Heart left ventricle (tissue), 16 donors: ENCODE data around the gene KIF16B. TPM values are rescaled to one million over a fixed set of nuclear protein-coding genes. Genes with fewer than 3 reads are reported as not detected.

Experiments
- ATAC-seq, 4 donors: fragments of 200-7000 bp; cut with Tn5 transposase; one replicate each; pipeline ENCODE4 v1.9.1; 2020 to 2022; ENCODE audit warnings: moderate library complexity in 4 of 4, mild to moderate bottlenecking in 3 of 4, moderate number of reproducible peaks in 1 of 4
- DNase-seq, 5 donors: peaks; one replicate each; pipeline ENCODE4 v3.0.0-alpha.2; 2020
- H3K27ac ChIP-seq, 12 donors: fragments of 200-600 bp; sonication (generic) in 4 of 12; one replicate each; pipeline versions ENCODE4 v1.5.0 to v1.8.0; 2016 to 2022; ENCODE audit warnings: mild to moderate bottlenecking in 2 of 12
- H3K27me3 ChIP-seq, 9 donors: fragments of 200-600 bp; sonication (generic) in 2 of 9; one replicate each; pipeline versions ENCODE4 v1.5.1 to v1.8.0; 2016 to 2022; ENCODE audit warnings: mild to moderate bottlenecking in 3 of 9
- H3K36me3 ChIP-seq, 9 donors: fragments of 200-600 bp; sonication (generic) in 2 of 9; one replicate each; pipeline versions ENCODE4 v1.5.0 to v1.8.0; 2018 to 2022; ENCODE audit warnings: mild to moderate bottlenecking in 2 of 9
- H3K4me1 ChIP-seq, 12 donors: fragments of 200-600 bp; sonication (generic) in 4 of 12; one replicate each; pipeline versions ENCODE4 v1.5.0 to v1.8.0; 2016 to 2022; ENCODE audit warnings: mild to moderate bottlenecking in 3 of 12
- H3K4me3 ChIP-seq, 12 donors: fragments of 200-600 bp; sonication (generic) in 4 of 12; one replicate each; pipeline versions ENCODE4 v1.5.0 to v1.8.0; 2017 to 2022; ENCODE audit warnings: mild to moderate bottlenecking in 9 of 12, moderate library complexity in 4 of 12
- H3K9me3 ChIP-seq, 12 donors: fragments of 200-600 bp; sonication (generic) in 4 of 12; one replicate each; pipeline versions ENCODE4 v1.5.0 to v1.8.0; 2016 to 2022; ENCODE audit warnings: mild to moderate bottlenecking in 1 of 12
- CTCF ChIP-seq, 12 donors: fragments of 200-600 bp; sonication (generic) in 4 of 12; IDR thresholded peaks; one replicate each; pipeline versions ENCODE4 v1.5.0 to v1.8.0; 2018 to 2022; ENCODE audit warnings: antibody characterized with exemption in 12 of 12, mild to moderate bottlenecking in 5 of 12
- POLR2A ChIP-seq, 2 donors: fragments of 450-650 bp; IDR thresholded peaks; one replicate each; pipeline ENCODE4 v1.6.1; 2017; ENCODE audit warnings: antibody characterized with exemption in 2 of 2, mild to moderate bottlenecking in 2 of 2, moderate library complexity in 2 of 2
- WGBS, 4 donors: extraction: QIAGEN DNeasy Blood & Tissue Kit in 2 of 4; methylation state at CpG; one replicate each; pipeline versions ENCODE4 v1.1.5 to v1.1.7; 2013 to 2018; 5-methylcytosine and 5-hydroxymethylcytosine counted together
- intact Hi-C, 10 donors: fragments of 100-400 bp; cut with DNase I; formaldehyde crosslinking; loops; one replicate each; pipeline versions ENCODE4 v1.11.1 to v1.14.2; 2022
- polyA plus RNA-seq, 2 donors: library from polyadenylated mRNA; stranded (reverse); fragments of 200-250 nt; gene quantifications; one replicate each; pipeline ENCODE4 v1.2.3, GENCODE V29; 2013
- total RNA-seq, 9 donors: library from RNA; depleted of rRNA in 2 of 9; stranded (reverse); fragments of >200 nt in 2 of 9; fragmentation: NEBNext Ultra II Directional in 3 of 9; extraction: Animal tissue kit (Norgen Biotek cat#: 25700) in 3 of 9; gene quantifications; one replicate each; pipeline versions ENCODE4 v1.1.0 to v1.2.4, GENCODE V29; 2016 to 2023
- donor health status: ischemic (EF 13 %, LVEDD 7.1; RV severe dilation, severe dysfunction).
- donor health status: healthy with polysubstance abuse.
- donor health status: DM: no; HTN: yes; CAD: no.
- donor health status: DM: no; HTN: no; CAD: no.
- donor health status: ischemic (EF 25% LVEDD 6.9; RV normal size, moderate dysfunction).
- donor health status: ischemic (EF 25% LVEDD 5.7; RV mildly dilated, moderate dysfunction).
- donor health status: healthy.
- donor health status: DM: yes; HTN: yes; CAD: no.
- donor health status: ischemic (EF 35%, LVEDD 5.7; RV mildly dilated, moderate dysfunction).
- donor health status: nonischemic (EF 11% LVEDD 7.7; RV severe dilation, severe dysfunction).
- donor health status: DM: yes; HTN: yes; CAD: no.
- donor health status: PGD.
- donor health status: ischemic (EF 29% LVEDD 5.4; RV normal size, mild dysfunction).
- donor health status: nonischemic (EF 23%, LVEDD 6.1; RV moderate dilation, normal function).

KIF16B gene
- total and polyA plus RNA-seq, 11 donors, result 8.8 to 31.8 (median 17.8) TPM

DNA sequence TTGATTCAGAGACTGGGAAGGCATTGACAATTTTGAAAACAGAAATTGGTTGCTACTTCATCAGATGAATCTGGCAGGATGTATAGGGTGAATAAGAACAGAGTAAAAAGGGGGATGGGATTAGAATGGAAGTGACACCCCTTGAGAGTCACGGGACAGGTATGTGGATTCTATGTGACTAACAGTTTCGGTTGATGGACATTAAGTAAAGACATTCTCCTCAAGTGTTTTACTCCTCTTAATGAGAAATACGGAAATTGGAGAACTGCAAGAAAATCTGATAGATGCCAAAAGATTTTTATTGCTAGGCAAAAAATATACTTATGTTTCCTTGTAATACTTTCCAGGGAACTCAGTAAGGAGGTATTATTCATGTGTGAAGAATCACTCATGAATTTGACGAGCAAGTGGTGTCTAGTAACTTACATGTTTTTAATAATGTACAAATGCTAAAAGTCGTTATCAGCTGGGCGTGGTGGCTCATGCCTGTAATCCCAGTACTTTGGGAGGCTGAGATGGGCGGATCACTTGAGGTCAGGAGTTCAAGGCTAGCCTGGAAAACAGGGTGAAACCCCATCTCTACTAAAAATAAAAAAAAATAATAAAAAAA is 135.8 kb downstream of the KIF16B start:
- no peak for TF ChIP-seq CTCF (IDR thresholded peaks at IDR 0.05)
- H3K4me3 ChIP-seq, result no peak overlapping the region
- H3K27me3 ChIP-seq, result no peaks in the 10 kb centered on the region
- peaks cover 0 to 14% (median 3%) of the 10 kb centered on the region in 12 donors for H3K4me1 ChIP-seq
- H3K9me3 ChIP-seq, result no peaks in the 10 kb centered on the region
- ATAC-seq, result no peak
- 93 to 98% (median 96%) methylated on average over 7 of the region's 7 CpGs for WGBS, 4 donors
- no peaks in the 10 kb centered on the region for H3K36me3 ChIP-seq
- intact Hi-C loops, result no loop called here
- no peak for DNase-seq
- no peak overlapping the region for H3K27ac ChIP-seq

DNA sequence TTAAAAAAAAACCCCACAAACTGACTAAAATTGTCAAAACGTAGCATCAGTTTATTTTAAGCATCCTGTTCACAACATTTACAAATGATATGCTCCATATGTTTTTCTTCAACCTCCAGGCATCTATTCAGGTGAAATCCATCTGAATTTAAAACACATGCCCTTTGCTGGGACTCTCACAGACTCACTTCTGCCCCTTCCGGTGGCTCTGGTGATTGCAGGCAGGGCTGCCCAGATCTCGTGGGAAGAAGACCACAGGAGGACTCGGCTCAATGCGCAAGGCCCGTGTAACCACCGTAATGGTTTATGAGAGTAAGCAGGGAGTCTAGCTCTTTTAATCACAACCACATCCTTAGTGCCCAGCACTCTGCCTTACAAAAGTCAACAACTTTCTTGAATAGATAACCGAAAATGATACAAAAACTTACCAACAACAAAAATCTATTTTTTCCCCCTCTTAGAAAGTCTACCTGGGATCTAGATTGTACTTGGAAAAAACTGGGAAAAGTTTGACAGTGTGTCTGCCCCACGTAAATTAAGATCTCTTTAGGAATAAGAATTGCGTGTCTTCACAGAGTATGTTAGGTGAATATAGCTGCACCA is 139.1 kb downstream of the KIF16B start:
- WGBS, 4 donors, result 64 to 73% (median 67%) methylated on average over 10 of the region's 10 CpGs
- Histone ChIP-seq H3K36me3 (peaks cover 0 to 8% (median 2%) of the 10 kb centered on the region in 9 donors), H3K4me1 (peaks cover 0 to 12% (median 3%) of the 10 kb centered on the region in 12 donors), H3K27ac (no peak overlapping the region), H3K27me3 (no peaks in the 10 kb centered on the region), H3K4me3 (no peak overlapping the region), H3K9me3 (no peaks in the 10 kb centered on the region)
- peak; percentile 46 to 73 (median 65) for TF ChIP-seq CTCF (IDR thresholded peaks at IDR 0.05)
- no peak for TF ChIP-seq POLR2A (IDR thresholded peaks at IDR 0.05)
- DNase-seq (peak; percentile 15 to 69 (median 38)), ATAC-seq (no peak)
- intact Hi-C loops, result no loop called here

DNA sequence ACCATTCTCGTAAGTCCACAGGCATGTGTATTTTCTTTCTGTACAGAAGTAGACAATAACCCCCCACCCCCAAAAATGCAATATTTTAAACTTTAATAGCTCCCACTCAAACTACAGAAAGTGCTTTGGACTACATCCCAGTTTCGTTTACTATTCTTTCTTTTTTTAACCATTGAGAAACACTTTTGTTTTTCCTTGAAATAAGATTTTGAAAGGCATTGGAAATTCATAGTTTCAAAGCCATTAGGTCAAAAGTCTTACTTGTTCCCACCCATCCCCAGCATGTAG is 140.0 kb downstream of the KIF16B start:
- intact Hi-C loops, result no loop called here
- H3K36me3 ChIP-seq, result peaks cover 0 to 17% (median 8%) of the 10 kb centered on the region in 9 donors
- TF ChIP-seq POLR2A (IDR thresholded peaks at IDR 0.05), result no peak
- no peak for TF ChIP-seq CTCF (IDR thresholded peaks at IDR 0.05)
- no peak overlapping the region for H3K27ac ChIP-seq
- WGBS, 4 donors, result 76 to 86% (median 81%) methylated on average over 2 of the region's 2 CpGs
- peaks cover 0 to 3% (median 0%) of the 10 kb centered on the region in 12 donors for H3K4me1 ChIP-seq
- DNase-seq (no peak), ATAC-seq (no peak)
- H3K9me3 ChIP-seq, result no peaks in the 10 kb centered on the region
- H3K27me3 ChIP-seq, result no peaks in the 10 kb centered on the region
- H3K4me3 ChIP-seq, result no peak overlapping the region

DNA sequence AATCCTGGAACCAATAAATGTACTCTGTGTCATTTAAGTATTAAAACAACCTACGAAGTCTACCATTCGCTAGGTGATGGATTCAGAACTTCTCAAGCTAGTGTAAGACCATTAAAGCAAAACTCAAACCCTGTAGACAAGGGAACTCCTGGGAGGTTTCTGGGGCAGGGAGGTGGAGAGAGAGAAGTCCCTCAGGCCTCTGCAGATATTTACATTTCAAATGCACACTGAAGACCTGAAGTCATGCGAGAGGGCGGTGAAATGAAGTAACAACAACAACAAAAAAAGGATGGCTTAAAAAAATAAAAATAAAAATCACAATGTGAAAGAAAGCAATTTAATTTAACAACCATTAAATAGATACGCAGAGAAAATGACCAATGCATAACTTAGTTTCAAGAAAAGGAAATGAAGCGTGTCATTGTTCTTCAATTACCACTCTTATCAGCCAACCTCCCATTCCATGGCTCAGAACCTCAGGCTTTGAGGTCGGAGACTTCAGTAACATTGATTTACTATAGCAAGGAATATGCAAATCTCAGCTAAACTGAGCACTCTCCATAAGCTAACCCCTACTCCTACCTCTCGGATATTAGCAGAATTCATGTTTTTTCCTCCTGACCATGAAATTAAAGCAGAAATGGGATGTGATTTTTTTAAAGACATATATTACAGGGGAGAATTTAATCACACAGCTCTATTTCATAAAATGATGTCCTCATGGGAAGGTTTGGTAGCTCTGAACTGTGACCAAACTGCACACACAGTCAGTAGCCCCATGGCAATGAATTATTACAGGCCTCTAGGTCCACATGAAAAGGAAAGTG is 140.6 kb downstream of the KIF16B start:
- H3K9me3 ChIP-seq, result no peaks in the 10 kb centered on the region
- 93 to 95% (median 94%) methylated on average over 8 of the region's 8 CpGs for WGBS, 4 donors
- ATAC-seq, result no peak

More for the DNA sequence above, 140.6 kb downstream of the KIF16B start:
- H3K4me1 ChIP-seq, result no peaks in the 10 kb centered on the region
- H3K27me3 ChIP-seq, result no peaks in the 10 kb centered on the region
- H3K4me3 ChIP-seq, result no peak overlapping the region
- intact Hi-C loops, result no loop called here
- H3K27ac ChIP-seq, result no peak overlapping the region
- no peak for DNase-seq
- H3K36me3 ChIP-seq, result peaks cover 0 to 23% (median 9%) of the 10 kb centered on the region in 9 donors
- TF ChIP-seq POLR2A (IDR thresholded peaks at IDR 0.05), result no peak
- no peak for TF ChIP-seq CTCF (IDR thresholded peaks at IDR 0.05)
